K562 (cell line): ENCODE results near the gene CTXN1.

Experiments used
- FOXA1 ChIP-seq: fragments of 450-650 bp; IDR thresholded peaks from 2 replicates; pipeline ENCODE4 v1.6.1; 2016; ENCODE audit warnings: mild to moderate bottlenecking, borderline replicate concordance
- FOXK2 ChIP-seq, 2 experiments: fragments of 450-650 bp; IDR thresholded peaks in 1 of 2; conservative IDR thresholded peaks in 1 of 2; 2 replicates each; pipeline ENCODE4 v1.6.1; 2016; ENCODE audit warnings: low read depth in 2 of 2, mild to moderate bottlenecking in 1 of 2
- IRF1 ChIP-seq: sonication (generic); formaldehyde crosslinking; IDR thresholded peaks from 2 replicates; pipeline ENCODE4 v1.8.0; 2022; ENCODE audit warnings: missing genetic modification reagents, mild to moderate bottlenecking, borderline replicate concordance
- KAT8 ChIP-seq: fragments of 450-650 bp; IDR thresholded peaks from 2 replicates; pipeline ENCODE4 v1.6.1; 2016; ENCODE audit warnings: low read depth, mild to moderate bottlenecking
- MYC ChIP-seq, 2 experiments: fragments of 250-450 bp in 1 of 2; sonication (Bioruptor Pico) in 1 of 2; IDR thresholded peaks; 2 replicates each; pipeline versions ENCODE4 v1.5.1 to v1.6.1; 2012 to 2021; ENCODE audit warnings: low read depth in 2 of 2, borderline replicate concordance in 1 of 2, improper control_type of control experiment in 1 of 2, low read length in 1 of 2, mild to moderate bottlenecking in 1 of 2, moderate library complexity in 1 of 2
- POLR2A ChIP-seq: fragments of 450-650 bp; conservative IDR thresholded peaks from 2 replicates; pipeline ENCODE4 v1.6.1; 2016
- RCOR1 ChIP-seq, 2 experiments: IDR thresholded peaks; 2 replicates each; pipeline ENCODE4 v1.6.1; 2012; ENCODE audit warnings: low read depth in 2 of 2, low read length in 2 of 2, borderline replicate concordance in 1 of 2, improper control_type of control experiment in 1 of 2
- STAT5B ChIP-seq: fragments of 250-450 bp; sonication (Bioruptor Pico); IDR thresholded peaks from 2 replicates; pipeline ENCODE4 v1.8.0; 2021; ENCODE audit warnings: mild to moderate bottlenecking, inconsistent platforms
- TAF1 ChIP-seq: IDR thresholded peaks from 2 replicates; pipeline ENCODE4 v1.6.1; 2011; ENCODE audit warnings: mild to moderate bottlenecking, low read length, moderate library complexity; ENCODE audit not compliant: insufficient read depth, control insufficient read depth, severe bottlenecking; ENCODE audit errors: extremely low read depth
- TEAD4 ChIP-seq, 2 experiments: sonication (generic) in 1 of 2; formaldehyde crosslinking in 1 of 2; IDR thresholded peaks; 2 replicates each; pipeline versions ENCODE4 v1.6.1 to v1.8.0; 2012 to 2022; ENCODE audit warnings: borderline replicate concordance in 1 of 2, inconsistent platforms in 1 of 2, low read length in 1 of 2, mild to moderate bottlenecking in 1 of 2, missing genetic modification reagents in 1 of 2
- ZNF217 ChIP-seq: sonication (generic); formaldehyde crosslinking; IDR thresholded peaks from 2 replicates; pipeline ENCODE4 v1.8.0; 2022; ENCODE audit warnings: mild to moderate bottlenecking, missing genetic modification reagents
- TF ChIP-seq, protein P1 (sequence below), 3 experiments: IDR thresholded peaks in 2 of 3; conservative IDR thresholded peaks in 1 of 3; 2 replicates each; pipeline ENCODE4 v1.5.1; 2011 to 2012; ENCODE audit warnings: low read length in 3 of 3, mild to moderate bottlenecking in 3 of 3, control low read depth in 2 of 3, improper control_type of control experiment in 1 of 3, inconsistent platforms in 1 of 3, low read depth in 1 of 3, mixed read lengths in 1 of 3, moderate library complexity in 1 of 3; ENCODE audit not compliant: insufficient read depth in 2 of 3
- TF ChIP-seq, protein P2 (sequence below): sonication (generic); formaldehyde crosslinking; IDR thresholded peaks from 2 replicates; pipeline ENCODE4 v1.8.1; 2023; ENCODE audit warnings: mild to moderate bottlenecking, missing genetic modification reagents
- TF ChIP-seq, protein P3 (sequence below): fragments of 250-450 bp; sonication (Bioruptor Pico); IDR thresholded peaks from 2 replicates; pipeline ENCODE4 v1.5.1; 2021; ENCODE audit warnings: mild to moderate bottlenecking

GRCh38 chr19:7925171-7925851, 624 bp downstream of the CTXN1 start:
- TF ChIP-seq, protein P1, sequence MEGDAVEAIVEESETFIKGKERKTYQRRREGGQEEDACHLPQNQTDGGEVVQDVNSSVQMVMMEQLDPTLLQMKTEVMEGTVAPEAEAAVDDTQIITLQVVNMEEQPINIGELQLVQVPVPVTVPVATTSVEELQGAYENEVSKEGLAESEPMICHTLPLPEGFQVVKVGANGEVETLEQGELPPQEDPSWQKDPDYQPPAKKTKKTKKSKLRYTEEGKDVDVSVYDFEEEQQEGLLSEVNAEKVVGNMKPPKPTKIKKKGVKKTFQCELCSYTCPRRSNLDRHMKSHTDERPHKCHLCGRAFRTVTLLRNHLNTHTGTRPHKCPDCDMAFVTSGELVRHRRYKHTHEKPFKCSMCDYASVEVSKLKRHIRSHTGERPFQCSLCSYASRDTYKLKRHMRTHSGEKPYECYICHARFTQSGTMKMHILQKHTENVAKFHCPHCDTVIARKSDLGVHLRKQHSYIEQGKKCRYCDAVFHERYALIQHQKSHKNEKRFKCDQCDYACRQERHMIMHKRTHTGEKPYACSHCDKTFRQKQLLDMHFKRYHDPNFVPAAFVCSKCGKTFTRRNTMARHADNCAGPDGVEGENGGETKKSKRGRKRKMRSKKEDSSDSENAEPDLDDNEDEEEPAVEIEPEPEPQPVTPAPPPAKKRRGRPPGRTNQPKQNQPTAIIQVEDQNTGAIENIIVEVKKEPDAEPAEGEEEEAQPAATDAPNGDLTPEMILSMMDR (IDR thresholded peaks at IDR 0.05 in 2 of 3, conservative IDR thresholded peaks at IDR 0.05 in 1 of 3; ENCODE audit: insufficient read depth in 2 of 3, low read depth in 1 of 3, low read length in 3 of 3) = peak; percentile 90 to 98 (median 93)
- no peak for TF ChIP-seq FOXK2 (conservative IDR thresholded peaks at IDR 0.05 in 1 of 2, IDR thresholded peaks at IDR 0.05 in 1 of 2; ENCODE audit: low read depth in 2 of 2)
- TF ChIP-seq TEAD4 (IDR thresholded peaks at IDR 0.05; ENCODE audit: low read length) = peak; percentile 23; the same call in 1 of the 2 replicates
- TF ChIP-seq TEAD4 (CRISPR knock-in tag; IDR thresholded peaks at IDR 0.05; ENCODE audit: borderline replicate concordance) = no peak; the same call in 1 of the 2 replicates
- no peak for TF ChIP-seq IRF1 (CRISPR knock-in tag)
- no peak for TF ChIP-seq POLR2A
- TF ChIP-seq MYC (IDR thresholded peaks at IDR 0.05; ENCODE audit: low read depth, low read length) = peak; percentile 78
- no peak for TF ChIP-seq MYC (CRISPR knock-in tag; IDR thresholded peaks at IDR 0.05; ENCODE audit: borderline replicate concordance, low read depth)
- no peak for TF ChIP-seq KAT8
- no peak for TF ChIP-seq STAT5B
- TF ChIP-seq FOXA1 = no peak
- TF ChIP-seq TAF1 = no peak
- no peak for TF ChIP-seq ZNF217 (CRISPR knock-in tag)
- TF ChIP-seq RCOR1 (IDR thresholded peaks at IDR 0.05; ENCODE audit: borderline replicate concordance in 1 of 2, low read depth in 2 of 2, low read length in 2 of 2) = peak in 1 of 2 experiments; percentile 68; a peak in 1 of 4 replicates
- TF ChIP-seq, protein P2, sequence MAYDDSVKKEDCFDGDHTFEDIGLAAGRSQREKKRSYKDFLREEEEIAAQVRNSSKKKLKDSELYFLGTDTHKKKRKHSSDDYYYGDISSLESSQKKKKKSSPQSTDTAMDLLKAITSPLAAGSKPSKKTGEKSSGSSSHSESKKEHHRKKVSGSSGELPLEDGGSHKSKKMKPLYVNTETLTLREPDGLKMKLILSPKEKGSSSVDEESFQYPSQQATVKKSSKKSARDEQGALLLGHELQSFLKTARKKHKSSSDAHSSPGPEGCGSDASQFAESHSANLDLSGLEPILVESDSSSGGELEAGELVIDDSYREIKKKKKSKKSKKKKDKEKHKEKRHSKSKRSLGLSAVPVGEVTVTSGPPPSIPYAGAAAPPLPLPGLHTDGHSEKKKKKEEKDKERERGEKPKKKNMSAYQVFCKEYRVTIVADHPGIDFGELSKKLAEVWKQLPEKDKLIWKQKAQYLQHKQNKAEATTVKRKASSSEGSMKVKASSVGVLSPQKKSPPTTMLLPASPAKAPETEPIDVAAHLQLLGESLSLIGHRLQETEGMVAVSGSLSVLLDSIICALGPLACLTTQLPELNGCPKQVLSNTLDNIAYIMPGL (CRISPR knock-in tag) = peak; percentile 77; the same call in 1 of the 2 replicates
- TF ChIP-seq, protein P3, sequence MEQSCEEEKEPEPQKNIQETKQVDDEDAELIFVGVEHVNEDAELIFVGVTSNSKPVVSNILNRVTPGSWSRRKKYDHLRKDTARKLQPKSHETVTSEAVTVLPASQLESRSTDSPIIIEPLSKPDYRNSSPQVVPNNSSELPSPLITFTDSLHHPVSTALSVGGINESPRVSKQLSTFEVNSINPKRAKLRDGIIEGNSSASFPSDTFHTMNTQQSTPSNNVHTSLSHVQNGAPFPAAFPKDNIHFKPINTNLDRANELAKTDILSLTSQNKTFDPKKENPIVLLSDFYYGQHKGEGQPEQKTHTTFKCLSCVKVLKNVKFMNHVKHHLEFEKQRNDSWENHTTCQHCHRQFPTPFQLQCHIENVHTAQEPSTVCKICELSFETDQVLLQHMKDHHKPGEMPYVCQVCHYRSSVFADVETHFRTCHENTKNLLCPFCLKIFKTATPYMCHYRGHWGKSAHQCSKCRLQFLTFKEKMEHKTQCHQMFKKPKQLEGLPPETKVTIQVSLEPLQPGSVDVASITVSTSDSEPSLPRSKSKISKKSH (CRISPR knock-in tag) = no peak
